IMR-90 (cell line): ENCODE data around the gene SPP1. TPM values are rescaled to one million over a fixed set of nuclear protein-coding genes. Genes with fewer than 3 reads are reported as not detected.

Experiments
- ATAC-seq: fragments of 200-7000 bp; cut with Tn5 transposase; 2 replicates; pipeline ENCODE4 v1.9.1; 2020; ENCODE audit warnings: low read depth, mild to moderate bottlenecking, moderate library complexity
- BruUV-seq: library from RNA; stranded (reverse); fragments of 400-500 nt; replicated peaks from 2 replicates; lab custom pipeline; 2021; lab: Mats Ljungman, UMichigan
- CTCF ChIA-PET: fragments of 300-600 bp; formaldehyde crosslinking; extraction: SDS; loops from one replicate; lab custom pipeline; 2021; ENCODE audit warnings: antibody characterized with exemption; lab: Yijun Ruan, JAX
- POLR2A ChIA-PET: fragments of 300-600 bp; sonication (Branson Sonifier 250); formaldehyde crosslinking; loops from one replicate; lab custom pipeline; 2022; ENCODE audit warnings: antibody characterized with exemption; ENCODE audit not compliant: unreplicated experiment; lab: Charles Lee
- DNase-seq: peaks from one replicate; pipeline ENCODE4 v3.0.0; 2013
- H2AFZ ChIP-seq: replicated peaks from 2 replicates; pipeline ENCODE3; 2013; ENCODE audit warnings: low read length, mild to moderate bottlenecking; ENCODE audit not compliant: poor library complexity
- H2AK5ac ChIP-seq: 2 replicates; pipeline ENCODE4 v1.6.1; 2013; ENCODE audit warnings: low read depth, low read length, inconsistent platforms
- H2AK9ac ChIP-seq: replicated peaks from 2 replicates; pipeline ENCODE3; 2013; ENCODE audit warnings: mild to moderate bottlenecking, low read depth, low read length, moderate library complexity; ENCODE audit not compliant: poor library complexity
- H2BK120ac ChIP-seq: 2 replicates; pipeline ENCODE4 v1.6.1; 2013; ENCODE audit warnings: low read depth, low read length, inconsistent platforms
- H2BK15ac ChIP-seq: 3 replicates; pipeline ENCODE4 v1.6.1; 2013; ENCODE audit warnings: low read depth, low read length, inconsistent platforms
- H2BK20ac ChIP-seq: 2 replicates; pipeline ENCODE4 v1.6.1; 2013; ENCODE audit warnings: low read depth, mild to moderate bottlenecking, inconsistent platforms, low read length, moderate library complexity
- H2BK5ac ChIP-seq: 2 replicates; pipeline ENCODE4 v1.6.1; 2013; ENCODE audit warnings: mild to moderate bottlenecking, low read depth, low read length, inconsistent platforms; ENCODE audit not compliant: poor library complexity, severe bottlenecking
- H3K14ac ChIP-seq: replicated peaks from 2 replicates; pipeline ENCODE4 v1.6.1; 2013; ENCODE audit warnings: low read depth, low read length, inconsistent platforms
- H3K18ac ChIP-seq: 2 replicates; pipeline ENCODE4 v1.6.1; 2013; ENCODE audit warnings: low read depth, low read length, control low read depth
- H3K23ac ChIP-seq: 2 replicates; pipeline ENCODE4 v1.6.1; 2013; ENCODE audit warnings: low read depth, low read length, inconsistent platforms
- H3K27ac ChIP-seq: 2 replicates; pipeline ENCODE4 v1.5.1; 2013; ENCODE audit warnings: mild to moderate bottlenecking, control low read depth, low read length; ENCODE audit not compliant: insufficient read depth
- H3K27me3 ChIP-seq: 2 replicates; pipeline ENCODE4 v1.6.1; 2013; ENCODE audit warnings: low read length; ENCODE audit not compliant: control insufficient read depth, insufficient read depth
- H3K36me3 ChIP-seq: 2 replicates; pipeline ENCODE4 v1.6.1; 2013; ENCODE audit warnings: low read length, mixed read lengths; ENCODE audit not compliant: control insufficient read depth, insufficient read depth
- H3K4ac ChIP-seq: 2 replicates; pipeline ENCODE4 v1.6.1; 2013; ENCODE audit warnings: low read depth, low read length, inconsistent platforms
- H3K4me1 ChIP-seq: 2 replicates; pipeline ENCODE4 v1.6.1; 2013; ENCODE audit warnings: low read length, mixed read lengths; ENCODE audit not compliant: control insufficient read depth, insufficient read depth
- H3K4me2 ChIP-seq: 2 replicates; pipeline ENCODE4 v1.6.1; 2013; ENCODE audit warnings: low read depth, mild to moderate bottlenecking, control low read depth, low read length, moderate library complexity
- H3K4me3 ChIP-seq: 2 replicates; pipeline ENCODE4 v1.5.1; 2013; ENCODE audit warnings: low read depth, mild to moderate bottlenecking, control low read depth, low read length, moderate library complexity; ENCODE audit not compliant: insufficient read depth
- H3K56ac ChIP-seq: 2 replicates; pipeline ENCODE4 v1.6.1; 2013; ENCODE audit warnings: low read length, inconsistent platforms; ENCODE audit not compliant: insufficient read depth; ENCODE audit errors: extremely low read depth
- H3K79me1 ChIP-seq, 2 experiments: 2 replicates each; pipeline ENCODE4 v1.6.1; 2013; ENCODE audit warnings: low read length in 2 of 2, inconsistent platforms in 1 of 2, low read depth in 1 of 2
- H3K9ac ChIP-seq: 2 replicates; pipeline ENCODE4 v1.6.1; 2013; ENCODE audit warnings: low read depth, low read length, control low read depth
- H3K9me1 ChIP-seq: 2 replicates; pipeline ENCODE4 v1.6.1; 2013; ENCODE audit warnings: low read length, inconsistent platforms; ENCODE audit not compliant: insufficient read depth
- H3K9me3 ChIP-seq: 2 replicates; pipeline ENCODE4 v1.6.1; 2013; ENCODE audit warnings: low read length; ENCODE audit not compliant: control insufficient read depth, insufficient read depth
- H4K20me1 ChIP-seq: 2 replicates; pipeline ENCODE4 v1.6.1; 2013; ENCODE audit warnings: low read length, inconsistent platforms; ENCODE audit not compliant: insufficient read depth
- H4K5ac ChIP-seq: 2 replicates; pipeline ENCODE4 v1.6.1; 2013; ENCODE audit warnings: mild to moderate bottlenecking, low read depth, low read length, control low read depth
- H4K8ac ChIP-seq, 2 experiments: 2 replicates each; pipeline ENCODE4 v1.6.1; 2013; ENCODE audit warnings: low read depth in 2 of 2, low read length in 2 of 2, control low read depth in 1 of 2, inconsistent platforms in 1 of 2
- H4K91ac ChIP-seq: 2 replicates; pipeline ENCODE4 v1.6.1; 2013; ENCODE audit warnings: low read depth, low read length, inconsistent platforms; ENCODE audit not compliant: insufficient read depth
- BHLHE40 ChIP-seq: fragments of 150-350 bp; IDR thresholded peaks from 2 replicates; pipeline ENCODE4 v1.6.1; 2016; ENCODE audit warnings: mild to moderate bottlenecking, low read depth, low read length
- CEBPB ChIP-seq: IDR thresholded peaks from 2 replicates; pipeline ENCODE4 v1.6.1; 2012; ENCODE audit warnings: low read depth, low read length, improper control_type of control experiment
- ELK1 ChIP-seq: fragments of 150-350 bp; IDR thresholded peaks from 2 replicates; pipeline ENCODE4 v1.6.1; 2016; ENCODE audit warnings: low read depth, mild to moderate bottlenecking, low read length, moderate library complexity, borderline replicate concordance
- FOS ChIP-seq: fragments of 150-350 bp; IDR thresholded peaks from 2 replicates; pipeline ENCODE4 v1.6.1; 2016; ENCODE audit warnings: low read depth, low read length
- MAFK ChIP-seq: IDR thresholded peaks from 2 replicates; pipeline ENCODE4 v1.6.1; 2012; ENCODE audit warnings: low read depth, low read length, improper control_type of control experiment
- MAZ ChIP-seq: IDR thresholded peaks from 2 replicates; pipeline ENCODE4 v1.6.1; 2012; ENCODE audit warnings: low read depth, mild to moderate bottlenecking, low read length, improper control_type of control experiment, moderate library complexity, borderline replicate concordance
- NFE2L2 ChIP-seq: fragments of 150-350 bp; IDR thresholded peaks from 2 replicates; pipeline ENCODE4 v1.6.1; 2016; ENCODE audit warnings: low read depth, mild to moderate bottlenecking, low read length
- RAD21 ChIP-seq: IDR thresholded peaks from 2 replicates; pipeline ENCODE4 v1.6.1; 2012; ENCODE audit warnings: low read length, improper control_type of control experiment
- RFX5 ChIP-seq: IDR thresholded peaks from 2 replicates; pipeline ENCODE4 v1.8.0; 2012; ENCODE audit warnings: low read depth, mild to moderate bottlenecking, low read length, moderate library complexity
- WGBS, 2 experiments: methylation state at CpG; one replicate each; pipeline versions ENCODE4 v1.1.5 to v1.1.7; 2013; ENCODE audit warnings: missing lambda C conversion rate in 2 of 2; ENCODE audit not compliant: insufficient read length in 1 of 2; ENCODE audit errors: extremely low coverage in 2 of 2; 5-methylcytosine and 5-hydroxymethylcytosine counted together
- dilution Hi-C: fragments of 300-500 bp; cut with HindIII; formaldehyde crosslinking; loops from one replicate; pipeline ENCODE4 v1.14.3; 2018; ENCODE audit warnings: low sequenced_read_pairs; ENCODE audit not compliant: unreplicated experiment
- in situ Hi-C: fragments of 300-500 bp; cut with MboI; formaldehyde crosslinking; loops from 3 replicates; pipeline ENCODE4 v1.14.3; 2019; ENCODE audit warnings: low sequenced_read_pairs, inconsistent platforms, mixed read lengths
- intact Hi-C: fragments of 100-400 bp; cut with micrococcal nuclease; formaldehyde crosslinking; loops from 2 replicates; pipeline ENCODE4 v1.10.0; 2022
- polyA plus RNA-seq, 3 experiments: library from polyadenylated mRNA; depleted of rRNA; stranded (reverse); fragments of >200 nt; gene quantifications; 2 replicates each; pipeline ENCODE4 v1.2.3, GENCODE V29; 2012; ENCODE audit warnings: low replicate concordance in 1 of 3
- total RNA-seq: library from RNA; depleted of rRNA; stranded (reverse); fragments of >200 nt; gene quantifications from 2 replicates; pipeline ENCODE4 v1.2.3, GENCODE V29; 2012
- TF ChIP-seq, protein P1 (sequence below): conservative IDR thresholded peaks from 2 replicates; pipeline ENCODE4 v1.5.1; 2012; ENCODE audit warnings: mild to moderate bottlenecking, low read depth, low read length, improper control_type of control experiment

SPP1 gene
- total and polyA plus RNA-seq, 2 of the 4 experiments (the other 2 are of a cell fraction), result 0.18 to 0.50 TPM

DNA sequence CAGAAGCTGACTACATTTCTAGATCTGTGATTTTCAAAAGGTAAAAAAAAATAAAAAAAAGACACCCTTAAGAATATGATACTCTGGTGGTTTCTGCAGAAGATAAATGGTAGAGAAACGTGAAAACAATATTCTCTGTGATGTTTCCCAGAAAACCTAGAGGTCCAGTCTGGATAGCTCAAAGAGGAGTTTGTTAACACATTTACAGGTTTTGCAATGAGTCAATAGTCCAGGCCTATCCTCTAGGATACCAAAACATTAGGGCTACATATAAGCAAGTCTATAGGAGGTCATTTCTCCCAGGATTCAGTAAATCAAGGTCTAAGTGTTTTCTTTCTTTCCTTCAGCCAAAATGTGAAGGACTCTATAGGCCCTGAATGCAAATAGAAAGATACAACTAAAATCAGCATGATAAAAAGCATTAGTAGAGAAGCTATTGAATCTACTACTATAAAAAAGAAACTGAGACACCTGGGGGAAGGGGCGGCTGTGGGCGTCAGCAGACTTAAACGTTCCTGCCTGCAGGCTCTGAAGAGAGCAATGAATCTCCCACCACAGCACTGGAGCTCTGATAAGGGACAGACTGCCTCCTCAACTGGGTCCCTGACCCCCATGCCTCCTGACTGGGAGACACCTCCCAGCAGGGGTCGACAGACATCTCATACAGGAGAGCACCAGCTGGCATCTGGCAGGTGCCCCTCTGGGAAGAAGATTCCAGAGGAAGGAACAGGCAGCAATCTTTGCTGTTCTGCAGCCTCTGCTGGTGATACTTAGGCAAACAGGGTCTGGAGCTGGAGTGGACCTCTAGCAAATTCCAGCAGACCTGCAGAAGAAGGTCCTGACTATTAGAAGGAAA, 33.7 kb upstream of the SPP1 start:
- H3K56ac ChIP-seq, result no peak overlapping the region
- no peaks in the 10 kb centered on the region for H3K36me3 ChIP-seq
- no peak overlapping the region for H3K18ac ChIP-seq
- H2AK5ac ChIP-seq, result no peak overlapping the region
- dilution Hi-C loops, result no loop called here
- ChIA-PET POLR2A (no interaction called here), CTCF (no interaction called here)
- H4K91ac ChIP-seq, result no peak overlapping the region
- in situ Hi-C loops, result no loop called here
- H2BK20ac ChIP-seq, result no peak overlapping the region
- no peaks in the 10 kb centered on the region for H3K4me1 ChIP-seq
- no peak overlapping the region for H4K5ac ChIP-seq
- H3K79me1 ChIP-seq, result no peaks in the 10 kb centered on the region
- no peak overlapping the region for H3K4me3 ChIP-seq
- no peaks in the 10 kb centered on the region for H3K9me3 ChIP-seq
- no peak overlapping the region for H2BK15ac ChIP-seq
- H4K8ac ChIP-seq, result no peak overlapping the region
- no peak overlapping the region for H3K14ac ChIP-seq
- no peak overlapping the region for H2AFZ ChIP-seq
- no peak overlapping the region for H3K4ac ChIP-seq
- no peak overlapping the region for H3K9ac ChIP-seq
- H4K20me1 ChIP-seq, result no peaks in the 10 kb centered on the region
- intact Hi-C loops, result no loop called here
- H2BK5ac ChIP-seq, result no peak overlapping the region
- H3K9me1 ChIP-seq, result no peaks in the 10 kb centered on the region; the same call in 1 of the 2 replicates
- H3K27ac ChIP-seq, result no peak overlapping the region
- H2BK120ac ChIP-seq, result no peak overlapping the region
- TF ChIP-seq CEBPB (no peak), MAFK (no peak), RFX5 (no peak), NFE2L2 (no peak), FOS (no peak), BHLHE40 (no peak), RAD21 (no peak), ELK1 (no peak), MAZ (no peak)
- TF ChIP-seq, protein P1, sequence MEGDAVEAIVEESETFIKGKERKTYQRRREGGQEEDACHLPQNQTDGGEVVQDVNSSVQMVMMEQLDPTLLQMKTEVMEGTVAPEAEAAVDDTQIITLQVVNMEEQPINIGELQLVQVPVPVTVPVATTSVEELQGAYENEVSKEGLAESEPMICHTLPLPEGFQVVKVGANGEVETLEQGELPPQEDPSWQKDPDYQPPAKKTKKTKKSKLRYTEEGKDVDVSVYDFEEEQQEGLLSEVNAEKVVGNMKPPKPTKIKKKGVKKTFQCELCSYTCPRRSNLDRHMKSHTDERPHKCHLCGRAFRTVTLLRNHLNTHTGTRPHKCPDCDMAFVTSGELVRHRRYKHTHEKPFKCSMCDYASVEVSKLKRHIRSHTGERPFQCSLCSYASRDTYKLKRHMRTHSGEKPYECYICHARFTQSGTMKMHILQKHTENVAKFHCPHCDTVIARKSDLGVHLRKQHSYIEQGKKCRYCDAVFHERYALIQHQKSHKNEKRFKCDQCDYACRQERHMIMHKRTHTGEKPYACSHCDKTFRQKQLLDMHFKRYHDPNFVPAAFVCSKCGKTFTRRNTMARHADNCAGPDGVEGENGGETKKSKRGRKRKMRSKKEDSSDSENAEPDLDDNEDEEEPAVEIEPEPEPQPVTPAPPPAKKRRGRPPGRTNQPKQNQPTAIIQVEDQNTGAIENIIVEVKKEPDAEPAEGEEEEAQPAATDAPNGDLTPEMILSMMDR, result no peak
- no peak overlapping the region for H2AK9ac ChIP-seq
- no CpG with 5 or more reads among the region's 5 CpGs for WGBS, 2 experiments
- ATAC-seq (no peak), DNase-seq (no peak)
- H3K27me3 ChIP-seq, result peaks cover 3% of the 10 kb centered on the region; the same call in 1 of the 2 replicates
- H3K4me2 ChIP-seq, result no peak overlapping the region
- H3K23ac ChIP-seq, result no peak overlapping the region
- BruUV-seq, result no TSS peak
